Parathyroid adenoma (tissue), 2 donors: ENCODE data around the gene GNA12.

ENCODE experiments used
- H2AFZ ChIP-seq: fragments of 300-600 bp; sonication (generic); one replicate; pipeline ENCODE4 v1.7.0; 2017; ENCODE audit warnings: antibody characterized with exemption, mild to moderate bottlenecking
- H3K27ac ChIP-seq: fragments of 300-600 bp; sonication (generic); one replicate; pipeline ENCODE4 v1.7.0; 2017
- H3K27me3 ChIP-seq: fragments of 300-600 bp; sonication (generic); one replicate; pipeline ENCODE4 v1.7.0; 2017; ENCODE audit warnings: low read length; ENCODE audit not compliant: control insufficient read depth, insufficient read depth
- H3K36me3 ChIP-seq: fragments of 300-600 bp; sonication (generic); one replicate; pipeline ENCODE4 v1.7.0; 2017; ENCODE audit warnings: low read length; ENCODE audit not compliant: control insufficient read depth, insufficient read depth
- H3K4me1 ChIP-seq: fragments of 300-600 bp; sonication (generic); one replicate; pipeline ENCODE4 v1.7.0; 2017; ENCODE audit warnings: control low read depth
- H3K4me2 ChIP-seq: fragments of 300-600 bp; sonication (generic); one replicate; pipeline ENCODE4 v1.7.0; 2017; ENCODE audit warnings: low read length
- H3K4me3 ChIP-seq: fragments of 300-600 bp; sonication (generic); one replicate; pipeline ENCODE4 v1.7.0; 2017; ENCODE audit warnings: low read depth, low read length
- H3K79me2 ChIP-seq: fragments of 300-600 bp; sonication (generic); one replicate; pipeline ENCODE4 v1.7.0; 2017; ENCODE audit warnings: control low read depth
- H3K9ac ChIP-seq: fragments of 300-600 bp; sonication (generic); one replicate; pipeline ENCODE4 v1.7.0; 2017; ENCODE audit warnings: mild to moderate bottlenecking
- H3K9me3 ChIP-seq: fragments of 300-600 bp; sonication (generic); one replicate; pipeline ENCODE4 v1.7.0; 2017; ENCODE audit warnings: low read length; ENCODE audit not compliant: control insufficient read depth
- CTCF ChIP-seq: fragments of 300-600 bp; sonication (generic); IDR thresholded peaks from one replicate; pipeline ENCODE4 v1.7.0; 2017; ENCODE audit warnings: antibody characterized with exemption, mild to moderate bottlenecking
- donor health status: primary hyperparathyroidism.

The GNA12 gene

GRCh38 chr7:2869981-2870380 lies 25.9 kb upstream of the GNA12 start:
- no peak for TF ChIP-seq CTCF
- Histone ChIP-seq H3K79me2 (no peaks in the 10 kb centered on the region), H3K4me2 (no peak overlapping the region), H2AFZ (no peak overlapping the region), H3K36me3 (no peaks in the 10 kb centered on the region), H3K9me3 (no peaks in the 10 kb centered on the region), H3K9ac (no peak overlapping the region), H3K4me3 (no peak overlapping the region), H3K27me3 (no peaks in the 10 kb centered on the region), H3K4me1 (no peaks in the 10 kb centered on the region), H3K27ac (no peak overlapping the region)

- Histone ChIP-seq H3K4me2 (no peak overlapping the region), H3K9ac (no peak overlapping the region), H3K36me3 (no peaks in the 10 kb centered on the region), H3K9me3 (no peaks in the 10 kb centered on the region), H2AFZ (no peak overlapping the region), H3K79me2 (no peaks in the 10 kb centered on the region), H3K27ac (no peak overlapping the region), H3K4me1 (no peaks in the 10 kb centered on the region), H3K4me3 (no peak overlapping the region), H3K27me3 (no peaks in the 10 kb centered on the region)
- no peak for TF ChIP-seq CTCF
Observed at GRCh38 chr7:2866601-2867000, 22.5 kb upstream of the GNA12 start.

DNA sequence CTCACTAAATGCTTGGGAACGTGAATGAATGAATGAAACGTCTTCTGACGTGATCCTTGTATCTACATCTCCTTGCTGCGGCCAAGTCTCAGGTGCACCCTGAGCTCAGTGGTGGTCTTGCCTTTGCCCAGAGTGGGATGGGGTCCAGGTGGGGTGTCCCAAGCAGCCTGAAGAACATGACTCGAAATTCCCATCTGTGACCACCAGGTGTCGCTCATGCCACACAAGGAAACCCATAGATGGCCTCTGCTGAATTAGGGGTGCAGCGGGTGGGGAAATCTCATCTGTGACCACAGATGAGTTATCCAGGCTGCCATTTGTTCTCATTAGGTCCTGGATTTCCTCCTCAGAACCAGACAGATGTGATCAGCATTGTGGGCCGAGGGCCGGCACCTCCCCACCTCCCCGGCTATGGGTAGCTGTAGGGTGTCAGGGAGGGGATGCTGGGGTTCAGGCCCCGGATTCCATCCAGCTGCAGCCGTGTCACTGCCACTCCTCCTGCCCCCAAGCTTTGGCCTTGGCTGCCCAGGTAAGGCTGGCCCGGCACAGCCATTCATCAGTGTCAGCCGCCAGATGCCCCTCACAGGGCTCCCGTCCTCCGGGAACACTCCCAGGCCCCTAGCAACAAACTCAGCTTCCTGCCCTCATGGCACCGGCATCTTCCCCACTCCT lies 21.0 kb upstream of the GNA12 start:
- no peaks in the 10 kb centered on the region for H3K4me1 ChIP-seq
- no peak overlapping the region for H3K4me3 ChIP-seq
- H3K9ac ChIP-seq: no peak overlapping the region
- H3K27me3 ChIP-seq: no peaks in the 10 kb centered on the region
- no peak overlapping the region for H2AFZ ChIP-seq
- H3K9me3 ChIP-seq: no peaks in the 10 kb centered on the region
- no peak overlapping the region for H3K27ac ChIP-seq
- H3K79me2 ChIP-seq: no peaks in the 10 kb centered on the region
- no peaks in the 10 kb centered on the region for H3K36me3 ChIP-seq
- no peak overlapping the region for H3K4me2 ChIP-seq
- TF ChIP-seq CTCF: peak; percentile 90

DNA sequence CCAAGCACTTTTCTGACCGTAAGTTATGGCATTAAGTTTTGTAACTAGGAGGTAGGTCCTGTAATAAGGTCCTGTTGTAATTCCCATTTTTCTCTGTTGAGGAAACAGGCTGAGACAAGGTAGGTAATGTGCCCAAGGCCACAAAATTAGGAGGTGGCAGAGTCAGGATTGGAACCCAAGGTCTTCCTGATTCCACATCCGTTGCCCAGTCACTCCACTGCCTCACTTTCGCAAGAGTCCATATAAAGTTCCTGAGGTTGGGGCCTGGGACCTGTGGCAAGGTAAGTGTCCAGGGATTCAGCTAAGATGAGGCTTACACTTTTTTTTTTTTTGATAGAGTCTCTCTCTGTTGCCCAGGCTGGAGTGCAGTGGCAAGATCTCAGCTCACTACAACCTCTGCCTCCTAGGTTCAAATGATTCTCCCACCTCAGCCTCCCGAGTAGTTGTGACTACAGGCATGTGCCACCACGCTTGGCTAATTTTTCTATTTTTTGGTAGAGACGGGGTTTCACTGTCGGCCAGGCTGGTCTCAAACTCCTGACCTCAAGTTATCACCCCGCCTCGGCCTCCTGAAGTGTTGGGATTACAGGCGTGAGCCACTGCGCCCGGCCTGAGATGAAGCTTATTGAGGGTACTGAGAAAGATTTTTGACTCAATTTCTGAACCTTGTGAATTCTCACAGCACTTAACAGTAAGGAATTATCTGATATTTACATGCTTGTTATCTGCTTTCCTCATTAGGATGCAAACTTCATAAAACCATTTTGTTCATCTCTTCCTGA lies 20.3 kb upstream of the GNA12 start:
- Histone ChIP-seq H3K9me3 (no peaks in the 10 kb centered on the region), H3K9ac (no peak overlapping the region), H3K4me2 (no peak overlapping the region), H3K36me3 (no peaks in the 10 kb centered on the region), H3K79me2 (no peaks in the 10 kb centered on the region), H3K4me3 (no peak overlapping the region), H3K27me3 (no peaks in the 10 kb centered on the region), H3K27ac (peak overlapping the region; percentile 64), H2AFZ (no peak overlapping the region), H3K4me1 (no peaks in the 10 kb centered on the region)
- no peak for TF ChIP-seq CTCF
